ENCODE measurements around the gene TKT.

The TKT gene

DNA sequence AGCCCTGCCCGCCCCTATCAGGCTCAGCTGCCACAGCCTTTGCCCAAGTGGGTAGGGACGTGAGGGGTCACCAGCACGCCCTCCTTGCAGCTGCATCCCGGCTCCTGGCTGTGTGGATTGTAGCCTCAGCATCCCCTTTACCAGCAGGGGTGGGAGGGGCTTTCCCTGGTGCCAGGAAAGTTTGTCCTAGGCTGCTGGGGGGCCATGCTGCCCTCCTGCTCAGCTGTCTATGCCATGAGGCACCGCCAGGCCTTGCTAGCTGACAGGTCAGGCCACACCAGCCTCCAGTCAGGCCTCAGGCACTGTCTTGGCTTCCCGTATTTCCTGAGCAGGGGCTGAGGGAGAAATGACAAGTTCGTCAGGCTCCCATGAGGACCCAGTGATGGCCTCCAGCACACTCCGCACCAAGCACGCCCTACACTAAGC lies 32.3 kb downstream of the TKT start:
- no peak for DNase-seq

DNA sequence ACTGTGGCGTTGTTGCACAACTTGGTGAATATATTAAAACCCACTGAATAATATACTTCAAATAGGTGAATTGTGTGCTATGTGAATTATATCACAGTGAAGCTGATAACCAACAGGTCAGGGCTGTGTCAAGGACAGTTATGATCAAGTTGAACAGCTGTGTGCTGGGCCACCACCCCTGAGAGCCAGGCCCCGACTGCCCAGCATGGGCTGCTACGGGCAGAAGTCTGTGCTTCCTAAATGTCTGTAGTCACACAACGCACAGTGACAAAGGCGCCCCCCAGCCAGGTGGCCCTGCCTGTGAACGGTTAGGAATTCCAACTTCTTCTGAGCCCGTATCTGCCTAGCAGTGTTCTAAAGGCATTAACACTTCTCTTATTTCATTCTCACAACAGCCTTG lies 32.8 kb downstream of the TKT start:
- no peak for DNase-seq

DNA sequence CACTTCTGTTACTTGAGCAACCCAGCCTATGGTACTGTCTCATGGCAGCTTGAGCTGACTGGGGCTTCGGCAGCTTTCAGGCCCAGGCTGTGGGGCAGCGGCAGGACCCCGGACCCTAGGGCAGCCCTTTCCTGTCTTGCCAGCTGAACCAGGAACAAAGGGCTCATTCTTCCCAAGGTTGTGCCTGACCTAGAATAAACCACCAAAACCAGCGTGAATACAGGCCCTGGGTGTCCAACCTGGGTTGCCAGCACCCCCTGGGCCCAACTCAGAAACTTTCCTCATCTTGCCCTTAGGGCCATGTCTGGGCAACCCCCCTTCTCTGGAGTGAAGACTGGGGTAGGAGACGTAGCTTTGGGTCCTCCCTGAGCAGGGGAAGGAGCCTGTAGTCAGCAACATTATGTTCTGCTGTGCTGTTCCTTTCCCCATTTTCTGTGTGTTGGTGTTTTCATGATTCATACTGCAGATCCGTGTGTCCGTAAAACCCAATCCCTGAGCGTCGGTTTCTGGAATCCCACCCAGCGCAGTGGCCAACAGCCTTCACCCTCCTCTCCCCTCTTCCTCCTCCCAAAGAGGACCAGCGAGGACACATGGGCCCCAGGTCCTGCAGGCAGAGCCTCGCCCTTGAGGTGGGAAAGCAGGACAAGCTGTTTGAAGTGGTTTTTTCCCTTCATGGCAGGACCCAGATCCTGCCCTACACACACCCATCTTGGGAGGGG lies 33.5 kb downstream of the TKT start:
- DNase-seq, result no peak

DNA sequence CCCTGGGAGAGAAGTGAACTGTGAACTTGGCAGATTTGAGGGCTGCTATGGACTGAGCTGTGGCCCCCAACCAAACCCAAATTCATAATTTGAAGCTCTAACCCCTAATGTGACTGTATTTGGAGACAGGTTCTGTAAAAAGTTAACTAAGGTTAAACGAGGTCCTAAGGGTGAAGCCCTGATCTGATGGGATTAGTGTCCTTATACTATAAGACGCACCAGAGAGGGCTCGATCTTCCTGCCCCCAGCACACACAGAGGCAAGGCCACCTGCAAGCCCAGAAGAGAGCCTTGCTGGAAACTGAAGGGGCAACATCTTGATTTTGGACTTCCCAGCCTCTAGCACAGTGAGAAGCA lies 34.0 kb downstream of the TKT start:
- DNase-seq, result no peak

DNA sequence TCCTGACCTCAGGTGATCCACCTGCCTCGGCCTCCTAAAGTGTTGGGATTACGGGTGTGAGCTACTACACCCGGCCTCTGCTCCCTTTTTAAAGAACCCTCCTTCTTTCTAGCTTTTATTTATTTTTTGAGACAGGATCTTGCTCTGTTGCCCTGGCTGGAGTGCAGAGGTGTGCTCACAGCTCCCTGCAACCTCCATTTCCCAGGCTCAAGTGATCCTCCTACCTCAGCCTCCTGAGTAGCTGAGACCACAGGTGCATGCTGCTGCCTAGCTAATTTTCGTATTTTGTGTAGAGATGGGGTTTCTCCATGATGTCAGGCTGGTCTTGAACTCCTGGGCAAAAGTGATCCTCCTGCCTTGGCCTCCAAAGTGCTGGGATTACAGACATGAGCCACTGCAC lies 34.5 kb downstream of the TKT start:
- no peak for DNase-seq

DNA sequence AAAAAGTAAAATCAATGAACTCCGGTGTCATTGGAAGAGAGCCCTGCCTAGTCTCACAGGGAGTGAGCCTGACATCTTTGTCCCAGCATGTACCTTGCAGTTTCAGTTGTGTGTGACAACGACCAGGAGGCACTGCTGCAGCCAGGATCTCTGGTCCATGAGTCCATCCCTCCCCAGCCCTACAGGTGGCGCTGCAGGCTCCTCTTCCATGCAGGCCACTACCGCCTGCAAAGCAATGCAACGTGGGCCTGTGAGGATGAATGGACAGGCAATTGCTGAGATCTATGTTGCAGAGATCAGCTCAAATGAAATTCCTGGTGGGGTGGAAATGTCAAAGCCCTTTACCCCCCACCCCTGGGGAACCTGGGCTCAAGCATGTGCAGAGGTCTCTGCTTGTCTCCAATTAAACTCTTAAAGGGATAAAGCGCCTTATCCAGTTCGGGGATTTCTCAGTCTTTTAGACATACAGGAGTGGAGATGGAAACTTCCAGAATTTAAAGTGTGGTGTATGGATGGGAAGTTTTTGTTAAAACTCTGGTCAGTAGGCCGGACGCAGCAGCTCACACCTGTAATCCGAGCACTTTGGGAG lies 35.8 kb downstream of the TKT start:
- DNase-seq, result peak; percentile 65

DNA sequence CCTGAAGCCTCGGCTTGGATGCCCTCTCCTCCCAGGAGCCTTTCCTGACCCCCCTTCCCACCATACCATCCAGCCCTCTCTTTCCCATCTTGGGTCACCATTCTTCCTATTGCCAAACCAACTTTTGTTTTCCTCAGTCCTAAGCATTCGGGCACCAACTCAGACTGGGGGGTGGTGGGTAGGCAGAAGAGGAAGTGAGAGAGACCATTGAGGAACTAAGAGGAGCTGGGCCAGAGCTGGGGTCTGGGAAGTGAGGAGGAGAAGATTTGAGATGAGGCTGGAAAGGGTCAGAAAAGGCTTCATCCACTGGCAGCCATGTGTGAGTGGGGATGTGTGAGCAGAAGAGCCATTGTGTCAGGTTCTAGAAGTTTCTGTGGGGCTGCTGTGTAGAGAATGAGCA lies 37.7 kb downstream of the TKT start:
- DNase-seq, result no peak

DNA sequence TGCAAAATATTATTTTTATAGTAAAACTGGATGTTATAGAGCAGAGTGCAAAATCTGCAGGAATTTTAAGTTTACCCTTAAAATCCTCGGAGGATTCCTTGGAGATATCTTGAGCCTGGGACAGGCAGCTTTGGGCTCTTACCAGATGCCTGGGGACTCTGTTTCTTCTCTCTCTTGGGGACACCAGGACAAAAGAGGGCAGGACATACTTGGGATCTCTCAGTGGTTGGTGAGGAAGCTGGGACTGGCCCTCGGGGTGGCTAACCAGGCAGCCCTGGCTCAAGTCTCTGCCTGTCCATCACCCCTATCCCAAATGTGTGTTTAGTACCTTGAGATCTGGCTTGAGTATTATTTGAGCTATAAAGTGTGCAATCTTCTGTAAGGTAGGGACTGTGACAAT lies 38.6 kb downstream of the TKT start:
- no peak for DNase-seq

DNA sequence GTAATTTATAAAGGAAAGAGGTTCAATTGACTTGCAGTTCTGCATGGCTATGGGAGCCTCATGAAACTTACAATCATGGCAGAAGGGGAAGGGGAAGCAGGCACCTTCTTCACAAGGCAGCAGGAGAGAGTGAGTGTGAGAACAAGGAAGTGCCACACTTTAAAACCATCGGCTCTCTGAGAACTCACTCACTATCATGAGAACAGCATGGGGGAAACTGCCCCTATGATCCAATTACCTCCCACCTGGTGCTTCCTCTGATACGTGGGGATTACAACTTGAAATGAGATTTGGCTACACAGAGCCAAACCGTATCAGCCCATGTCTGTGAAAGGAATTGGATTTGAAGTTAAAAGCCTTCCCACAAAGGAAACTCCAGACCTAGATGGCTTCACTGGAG lies 39.1 kb downstream of the TKT start:
- no peak for DNase-seq

DNA sequence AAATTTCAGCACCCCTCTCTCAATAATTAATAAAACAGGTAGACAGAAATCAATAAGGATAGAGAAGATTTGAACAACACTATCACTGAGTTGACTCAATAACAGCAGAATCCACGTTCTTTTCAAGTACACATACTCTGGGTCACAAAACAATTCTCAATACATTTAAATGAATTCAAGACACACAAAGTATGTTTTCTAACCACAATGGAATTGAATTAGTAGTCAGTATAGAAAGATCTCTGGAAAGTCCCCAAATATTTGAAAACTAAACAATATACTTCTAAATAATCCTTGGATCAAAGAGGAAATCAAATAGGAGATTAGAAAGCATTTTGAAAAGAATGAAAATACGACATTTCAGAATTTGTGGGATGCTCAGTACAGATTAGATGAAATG lies 40.0 kb downstream of the TKT start:
- no peak for DNase-seq

DNA sequence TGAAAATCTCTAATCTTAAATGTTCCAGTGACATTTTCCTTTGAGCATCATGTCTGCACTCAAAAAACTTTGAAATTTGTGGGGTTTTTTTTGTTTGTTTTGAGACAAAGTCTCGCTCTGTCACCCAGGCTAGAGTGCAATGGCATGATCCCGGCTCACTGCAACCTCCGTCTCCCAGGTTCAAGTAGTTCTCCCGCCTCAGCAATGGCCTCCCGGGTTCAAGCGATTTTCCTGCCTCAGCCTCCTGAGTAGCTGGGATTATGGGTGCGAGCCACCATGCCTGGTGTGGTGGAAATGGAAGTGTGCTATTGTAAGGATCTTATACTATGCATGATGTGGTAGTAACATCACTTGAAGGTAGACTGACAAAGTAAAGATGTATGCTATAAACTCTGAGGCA lies 42.5 kb downstream of the TKT start:
- DNase-seq, result no peak

DNA sequence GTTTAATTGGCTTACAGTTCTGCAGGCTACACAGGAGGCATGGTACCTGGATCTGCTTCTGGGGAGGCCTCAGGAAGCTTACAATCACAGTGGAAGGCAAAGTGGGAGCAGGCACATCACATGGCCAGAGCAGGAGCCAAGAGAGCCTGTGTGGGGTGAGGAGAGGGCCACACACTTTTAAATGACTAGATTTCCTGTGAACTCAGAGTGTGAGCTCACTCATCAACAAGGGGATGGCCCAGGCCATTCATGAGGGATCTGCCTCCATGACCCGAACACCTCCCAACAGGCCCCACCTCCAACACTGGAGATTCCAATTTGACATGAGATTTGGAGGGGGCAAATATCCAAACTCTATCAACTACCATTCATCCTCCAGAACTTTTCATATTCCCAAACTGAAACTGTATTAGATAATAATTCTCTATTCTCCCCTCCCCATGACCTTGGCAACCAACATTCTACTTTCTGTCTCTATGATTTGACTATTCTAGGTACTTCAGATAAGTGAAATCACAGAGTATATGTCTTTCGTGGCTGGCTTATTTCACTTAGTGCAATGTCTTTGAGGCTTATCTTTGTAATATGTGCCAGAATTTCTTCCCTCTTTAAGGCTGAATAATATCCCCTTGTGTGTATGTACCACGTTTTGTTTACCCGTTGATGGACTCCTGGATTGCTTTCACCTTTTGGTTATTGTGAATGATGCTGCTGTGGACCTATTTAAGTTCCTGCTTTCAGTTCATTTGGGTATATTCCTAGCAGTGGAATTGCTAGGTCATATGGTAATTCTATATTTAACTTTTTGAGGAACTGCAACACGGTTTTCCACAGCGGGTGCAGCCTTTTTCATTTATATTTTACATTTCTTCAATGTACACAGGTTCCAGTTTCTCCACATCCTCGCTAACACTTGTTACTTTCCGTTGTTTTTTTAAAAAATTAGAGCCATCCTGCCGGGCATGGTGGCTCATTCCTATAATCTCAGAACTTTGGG lies 43.8 kb downstream of the TKT start:
- no peak for DNase-seq

DNA sequence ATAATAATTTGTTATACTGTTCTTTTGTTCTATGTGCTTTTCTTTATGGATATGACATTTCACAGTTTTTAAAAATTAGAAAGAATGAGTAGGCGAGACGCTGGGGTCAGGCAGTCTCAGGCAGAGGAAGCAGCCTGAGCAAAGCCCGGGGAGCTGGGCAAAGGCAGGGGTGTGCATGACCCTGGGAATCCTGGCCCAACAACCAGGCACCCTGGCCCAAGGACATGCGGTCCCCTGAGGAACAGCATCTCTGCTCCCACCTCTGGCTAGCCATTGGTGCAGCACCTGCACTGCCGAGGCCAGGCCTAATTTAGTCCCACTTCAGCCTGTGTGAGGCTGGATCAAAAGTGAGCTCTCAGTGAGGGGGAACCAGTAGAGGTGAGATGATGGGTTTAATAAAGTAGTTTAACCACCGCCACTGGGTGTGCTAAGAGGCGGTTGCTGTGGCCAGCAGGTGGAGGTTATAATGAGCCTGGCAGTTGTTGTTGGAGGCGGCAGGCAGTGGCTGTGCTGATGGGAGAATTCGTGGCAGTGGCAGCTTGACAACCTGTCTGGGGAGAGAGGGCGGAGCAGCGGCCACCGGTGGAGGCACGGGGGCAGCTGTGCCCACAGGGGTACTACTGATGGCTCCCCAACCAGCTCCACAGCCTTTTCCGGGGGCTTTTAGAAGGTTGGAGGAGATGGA lies 53.3 kb downstream of the TKT start:
- no peak for DNase-seq

DNA sequence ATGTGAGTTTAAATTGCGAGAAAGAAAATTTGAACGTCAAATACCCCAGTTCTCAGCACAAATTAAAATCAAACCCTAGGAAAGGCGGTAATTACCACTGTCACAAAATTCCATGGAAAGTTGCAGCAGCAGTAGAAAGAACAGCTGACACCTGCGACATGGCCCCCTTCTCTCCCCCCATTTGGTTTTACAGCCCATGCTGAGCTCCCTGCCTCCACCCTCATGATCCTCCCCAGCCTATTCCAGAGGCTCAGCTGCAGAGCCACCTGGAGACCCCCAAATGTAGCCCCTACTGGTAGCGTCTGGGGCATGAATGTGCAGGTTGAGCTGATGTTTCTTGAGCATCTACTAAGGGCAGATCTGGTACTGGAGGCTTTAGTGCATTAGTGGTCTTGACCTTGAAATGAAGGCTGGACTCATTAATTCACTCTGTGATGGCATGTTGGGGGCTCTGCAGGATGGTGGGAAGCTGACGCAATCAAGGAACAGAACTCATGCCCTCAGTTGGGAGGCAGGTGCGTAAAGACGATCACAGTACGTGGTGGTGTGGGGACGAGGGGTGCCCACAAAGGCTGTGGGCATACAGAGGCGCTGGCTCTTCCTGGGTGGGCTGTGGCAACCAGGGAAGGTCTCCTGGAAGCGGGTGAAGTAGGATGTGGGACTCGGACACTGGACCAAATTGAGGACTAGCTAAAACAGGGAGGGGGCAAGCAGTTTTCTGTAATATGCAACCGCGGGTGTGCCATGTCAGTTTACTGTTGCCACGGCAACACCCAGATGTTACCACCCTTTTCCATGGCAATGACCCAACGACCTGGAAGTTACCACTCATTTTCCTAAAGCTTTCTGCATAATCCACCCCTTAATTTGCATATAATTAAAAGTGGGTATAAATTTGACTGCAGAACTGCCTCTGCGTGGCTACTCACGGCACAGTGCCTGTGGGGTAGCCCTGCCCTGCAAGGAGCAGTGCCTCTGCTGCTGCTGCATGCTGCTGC lies 55.0 kb downstream of the TKT start:
- no peak for DNase-seq

DNA sequence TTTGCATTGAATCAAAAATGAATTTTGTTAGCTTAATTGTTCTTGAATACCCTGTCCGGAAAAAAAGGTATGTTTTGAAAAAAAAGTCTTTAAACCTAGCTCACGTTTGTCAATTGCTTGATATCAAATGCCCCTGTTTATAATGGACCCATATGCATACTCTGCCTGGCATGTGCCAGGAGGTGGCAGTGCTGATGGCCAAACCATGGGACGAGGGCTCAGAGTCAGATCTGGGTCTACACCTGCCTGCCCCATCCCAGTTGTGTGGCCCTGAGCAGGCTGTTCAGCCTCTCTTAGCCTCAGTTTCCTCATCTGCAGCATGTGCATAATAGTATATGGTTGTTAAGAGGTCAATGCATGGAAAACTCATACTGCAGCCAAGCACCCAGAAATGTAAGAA lies 56.0 kb downstream of the TKT start:
- DNase-seq, result no peak

DNA sequence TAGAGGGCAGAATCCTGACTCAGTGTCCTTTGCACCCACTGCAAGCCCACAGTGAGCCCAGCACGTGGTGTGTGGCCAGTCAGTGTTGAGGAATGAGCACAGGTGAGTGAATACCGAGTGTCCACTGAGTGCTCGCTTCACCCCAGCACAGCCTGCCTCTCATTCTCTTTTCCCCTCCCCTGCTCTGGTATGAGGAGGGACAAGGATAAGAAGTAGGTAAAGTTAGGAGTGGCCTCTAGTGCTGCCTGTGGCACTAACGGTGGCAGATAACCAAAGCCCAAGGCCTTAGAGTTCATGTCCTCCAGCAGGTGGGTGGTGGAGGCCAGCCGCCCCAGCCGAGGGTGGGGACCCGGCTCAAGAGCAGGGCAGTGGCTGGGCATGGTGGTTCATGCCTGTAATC lies 56.8 kb downstream of the TKT start:
- DNase-seq, result no peak

DNA sequence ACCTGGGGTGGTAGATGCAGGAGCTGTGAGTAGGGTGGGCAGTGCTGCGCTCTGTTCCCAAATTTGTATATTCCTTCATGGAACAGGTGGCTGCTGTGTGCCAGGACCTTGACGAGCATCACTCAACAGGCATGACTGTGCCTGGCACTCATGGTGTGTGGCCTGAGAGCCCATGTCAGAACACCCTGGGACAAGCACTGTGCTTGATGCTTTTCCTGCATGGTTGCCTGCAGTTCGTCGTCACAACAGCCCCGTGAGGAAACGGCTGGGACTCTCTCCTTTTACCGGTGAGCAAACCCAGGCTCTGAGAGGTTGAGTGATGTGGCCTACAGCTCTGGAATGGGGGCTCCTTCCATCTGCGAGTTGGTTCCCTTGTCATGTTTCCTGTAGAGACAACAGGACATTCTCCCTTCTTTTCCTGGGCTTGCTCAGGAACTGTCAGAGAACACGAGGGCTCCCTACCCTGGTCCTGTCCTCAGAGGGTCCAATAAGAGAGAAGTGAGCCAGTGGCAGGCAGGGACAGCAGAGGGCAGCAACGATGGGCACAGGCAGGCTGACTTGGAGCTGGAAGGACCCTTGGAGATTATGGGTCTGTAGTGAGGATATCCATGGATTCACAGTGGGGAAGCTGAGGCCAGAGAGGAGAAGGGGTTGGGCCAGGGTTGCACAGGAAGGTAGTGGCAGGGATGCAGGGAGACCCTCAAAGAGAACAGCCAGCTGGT lies 57.4 kb downstream of the TKT start:
- no peak for DNase-seq

DNA sequence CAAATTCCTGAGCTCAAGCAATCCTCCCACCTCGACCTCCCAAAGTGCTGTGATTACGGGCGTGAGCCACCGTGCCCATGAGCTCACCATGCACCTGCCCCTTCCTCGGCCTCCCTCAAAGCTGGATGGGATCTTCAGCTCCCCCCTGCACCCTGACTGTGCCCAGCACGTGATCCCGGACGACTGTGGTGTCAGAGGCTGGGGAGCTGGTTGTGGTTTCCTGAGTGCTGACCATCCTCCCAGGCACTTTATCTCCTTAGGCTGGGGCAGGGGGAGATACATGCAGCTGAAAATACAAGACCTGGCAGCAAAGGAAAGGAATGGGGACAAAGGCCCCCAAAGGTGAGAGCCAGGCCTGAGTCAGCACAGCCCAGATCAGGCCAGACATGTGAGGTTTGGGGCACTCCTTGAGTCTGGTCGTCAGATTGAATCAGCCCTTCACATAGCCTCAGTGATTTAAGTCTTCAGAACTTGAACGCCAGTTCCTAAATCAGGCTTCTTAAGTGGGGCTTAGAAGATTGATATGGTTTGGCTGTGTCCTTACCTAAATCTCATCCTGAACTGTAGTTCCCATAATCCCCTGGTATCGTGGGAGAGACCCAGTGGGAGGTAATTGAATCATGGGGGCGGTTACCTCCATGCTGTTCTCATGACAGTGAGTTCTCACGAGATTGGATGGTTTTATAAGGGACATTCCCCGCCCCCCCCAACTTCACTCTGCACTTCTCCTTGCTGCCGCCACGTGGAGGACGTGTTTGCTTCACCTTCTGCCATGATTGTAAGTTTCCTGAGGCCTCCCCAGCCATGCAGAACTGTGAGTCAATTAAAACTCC lies 59.0 kb downstream of the TKT start:
- DNase-seq, result no peak

DNA sequence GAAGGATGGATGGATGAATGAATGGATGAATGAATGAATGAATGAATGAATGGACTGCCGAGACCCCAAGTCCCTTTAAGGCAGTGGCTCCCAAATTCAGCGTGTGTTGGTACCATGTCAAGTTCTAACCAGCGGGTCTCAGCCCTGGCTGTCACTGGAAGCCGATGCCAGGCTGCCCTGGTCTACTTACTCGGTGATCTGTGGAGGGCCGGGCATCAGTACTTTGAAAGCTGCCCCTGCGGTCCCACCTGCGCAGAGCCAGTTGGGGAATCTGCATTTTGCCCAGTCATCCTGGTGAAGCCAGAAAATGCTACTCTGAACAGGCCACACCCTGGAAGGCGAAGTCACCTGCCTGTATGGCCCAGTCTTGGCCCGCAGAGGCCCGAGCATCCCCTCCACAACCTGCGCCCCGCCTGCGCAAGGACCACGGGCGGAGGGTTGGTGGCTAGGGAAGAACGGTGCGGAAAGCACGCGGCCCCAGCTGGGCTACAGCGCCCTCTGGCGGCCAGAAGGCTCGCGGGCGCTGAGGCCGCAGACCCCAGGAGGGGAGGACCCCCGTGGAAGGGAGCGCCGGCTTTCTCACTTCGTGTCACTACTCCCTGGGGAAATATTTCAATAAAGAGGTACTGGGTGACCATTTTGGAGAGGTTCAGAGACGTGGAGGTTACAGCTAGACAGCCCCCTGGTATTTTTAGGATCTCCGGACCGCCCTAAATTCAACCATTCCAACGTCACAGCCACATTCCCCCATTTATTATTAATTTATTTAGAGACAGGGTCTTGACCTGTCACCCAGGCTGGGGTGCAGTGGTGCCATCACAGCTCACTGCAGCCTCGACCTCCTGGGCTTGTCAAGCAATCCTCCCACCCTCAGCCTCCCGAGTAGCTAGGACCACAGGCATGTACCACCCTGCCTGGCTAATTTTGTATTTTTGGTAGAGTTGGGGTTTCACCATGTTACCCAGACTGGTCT lies 59.9 kb downstream of the TKT start:
- DNase-seq, result peak; percentile 50

Measured in activated T-cell treated with anti-CD3 and anti-CD28 coated beads for 4 hours (primary cell).